ENCODE data around the gene ATP8A2. TPM values are rescaled to one million over a fixed set of nuclear protein-coding genes. Genes with fewer than 3 reads are reported as not detected.

ATP8A2 gene
- total RNA-seq, 1 donor from 2014 or later, result 39.1 TPM

DNA sequence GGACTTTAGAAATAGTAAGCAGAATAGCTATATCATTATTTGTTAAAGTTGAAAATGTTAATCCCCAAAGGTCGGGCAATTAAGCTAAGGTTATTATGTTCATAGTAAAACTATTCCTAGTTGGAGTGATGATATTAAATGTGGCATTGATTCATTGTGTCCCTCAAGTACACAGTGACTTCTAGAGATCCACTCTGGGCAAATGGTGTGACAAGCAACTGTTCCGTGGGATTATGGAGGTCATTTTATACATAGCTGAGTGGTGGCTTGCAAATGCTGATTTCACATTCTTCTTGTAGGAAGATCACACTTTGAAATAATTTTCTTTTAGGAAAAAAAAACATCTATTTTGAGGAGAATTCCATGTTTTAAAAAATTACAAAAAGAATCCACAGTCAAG lies 317.8 kb downstream of the ATP8A2 start:
- TF ChIP-seq, protein P1, sequence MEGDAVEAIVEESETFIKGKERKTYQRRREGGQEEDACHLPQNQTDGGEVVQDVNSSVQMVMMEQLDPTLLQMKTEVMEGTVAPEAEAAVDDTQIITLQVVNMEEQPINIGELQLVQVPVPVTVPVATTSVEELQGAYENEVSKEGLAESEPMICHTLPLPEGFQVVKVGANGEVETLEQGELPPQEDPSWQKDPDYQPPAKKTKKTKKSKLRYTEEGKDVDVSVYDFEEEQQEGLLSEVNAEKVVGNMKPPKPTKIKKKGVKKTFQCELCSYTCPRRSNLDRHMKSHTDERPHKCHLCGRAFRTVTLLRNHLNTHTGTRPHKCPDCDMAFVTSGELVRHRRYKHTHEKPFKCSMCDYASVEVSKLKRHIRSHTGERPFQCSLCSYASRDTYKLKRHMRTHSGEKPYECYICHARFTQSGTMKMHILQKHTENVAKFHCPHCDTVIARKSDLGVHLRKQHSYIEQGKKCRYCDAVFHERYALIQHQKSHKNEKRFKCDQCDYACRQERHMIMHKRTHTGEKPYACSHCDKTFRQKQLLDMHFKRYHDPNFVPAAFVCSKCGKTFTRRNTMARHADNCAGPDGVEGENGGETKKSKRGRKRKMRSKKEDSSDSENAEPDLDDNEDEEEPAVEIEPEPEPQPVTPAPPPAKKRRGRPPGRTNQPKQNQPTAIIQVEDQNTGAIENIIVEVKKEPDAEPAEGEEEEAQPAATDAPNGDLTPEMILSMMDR (IDR thresholded peaks at IDR 0.05; ENCODE audit: unreplicated experiment), result no peak
- Mint-ChIP-seq H3K4me1 (peaks cover 20% of the 10 kb centered on the region), H3K9me3 (peaks cover 3% of the 10 kb centered on the region), H3K27ac (no peak overlapping the region), H3K4me3 (no peak overlapping the region), H3K36me3 (peaks cover 3% of the 10 kb centered on the region), H3K27me3 (ENCODE audit: low read depth) (no peaks in the 10 kb centered on the region)
- no peak for DNase-seq (ENCODE audit: low spot score in 2 of 2, unreplicated experiment in 2 of 2)

DNA sequence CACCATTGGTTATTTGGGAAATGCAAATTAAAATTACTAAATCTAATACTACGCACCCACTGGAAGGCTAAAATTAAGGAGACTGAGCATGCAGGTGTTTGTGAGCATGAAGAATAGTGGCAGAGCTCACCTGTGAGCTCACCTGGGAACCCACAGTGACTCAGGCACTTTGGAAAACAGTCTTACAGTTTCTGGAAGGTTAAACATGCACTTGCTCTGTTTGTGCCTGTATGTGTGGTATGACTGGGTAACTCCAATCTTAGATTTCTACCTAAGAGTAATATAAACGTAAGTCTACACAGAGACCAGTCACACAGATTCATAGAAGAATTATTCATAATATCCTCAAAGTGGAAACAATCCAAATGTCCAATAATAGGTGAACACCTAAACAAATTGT lies 318.8 kb downstream of the ATP8A2 start:
- peaks cover 20% of the 10 kb centered on the region for H3K4me1 Mint-ChIP-seq
- TF ChIP-seq, protein P1 (IDR thresholded peaks at IDR 0.05; ENCODE audit: unreplicated experiment), result no peak
- peaks cover 7% of the 10 kb centered on the region for H3K9me3 Mint-ChIP-seq
- no peak overlapping the region for H3K4me3 Mint-ChIP-seq
- no peak overlapping the region for H3K27ac Mint-ChIP-seq
- H3K27me3 Mint-ChIP-seq (ENCODE audit: low read depth), result no peaks in the 10 kb centered on the region
- peaks cover 8% of the 10 kb centered on the region for H3K36me3 Mint-ChIP-seq
- DNase-seq (ENCODE audit: low spot score in 2 of 2, unreplicated experiment in 2 of 2), result no peak

DNA sequence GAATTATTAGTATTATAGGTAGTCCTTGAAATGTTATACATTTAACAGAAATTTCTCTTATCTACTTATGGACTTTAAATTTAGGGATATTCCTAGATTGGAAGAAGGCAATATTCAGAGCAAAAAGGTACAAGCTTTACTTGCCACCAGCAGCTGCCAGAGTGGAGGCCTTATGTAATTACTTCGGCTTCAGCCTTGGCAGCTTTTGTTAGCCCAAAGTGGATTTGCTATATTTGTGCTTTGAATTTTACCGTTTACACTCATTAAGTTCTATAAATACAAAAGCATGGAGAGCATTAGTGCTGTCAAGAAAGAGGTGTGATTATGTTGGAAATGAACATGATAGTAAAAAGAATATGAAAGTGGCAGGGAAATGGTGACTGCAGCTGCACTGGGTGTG lies 319.9 kb downstream of the ATP8A2 start:
- H3K27ac Mint-ChIP-seq, result no peak overlapping the region
- DNase-seq (ENCODE audit: low spot score in 2 of 2, unreplicated experiment in 2 of 2), result no peak

DNA sequence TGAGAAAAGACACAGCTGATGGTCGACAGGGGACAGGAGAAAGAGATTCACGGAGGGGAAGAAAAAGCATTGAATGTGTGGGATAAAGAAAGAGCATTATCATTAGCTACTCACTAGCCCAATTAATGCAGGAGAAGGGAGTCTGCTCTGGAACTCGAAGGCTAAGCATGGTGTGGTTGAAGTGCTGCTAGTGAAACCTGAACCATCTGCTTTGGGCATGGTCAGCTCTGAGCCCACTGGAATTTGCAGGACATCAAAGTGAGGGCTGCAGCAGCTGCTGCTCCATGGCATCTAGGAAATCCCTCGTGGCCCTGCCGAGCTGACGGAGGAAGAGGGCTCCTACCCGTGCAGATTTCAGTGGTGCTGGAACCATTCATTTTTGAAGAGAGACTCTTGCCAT lies 320.3 kb downstream of the ATP8A2 start:
- TF ChIP-seq, protein P1 (IDR thresholded peaks at IDR 0.05; ENCODE audit: unreplicated experiment), result no peak
- no peak overlapping the region for H3K4me3 Mint-ChIP-seq
- H3K27me3 Mint-ChIP-seq (ENCODE audit: low read depth), result no peaks in the 10 kb centered on the region
- H3K27ac Mint-ChIP-seq, result no peak overlapping the region
- no peak for DNase-seq (ENCODE audit: low spot score in 2 of 2, unreplicated experiment in 2 of 2)
- H3K4me1 Mint-ChIP-seq, result peaks cover 20% of the 10 kb centered on the region
- peaks cover 16% of the 10 kb centered on the region for H3K36me3 Mint-ChIP-seq
- H3K9me3 Mint-ChIP-seq, result peaks cover 10% of the 10 kb centered on the region

More for the DNA sequence above, 319.9 kb downstream of the ATP8A2 start:
- Mint-ChIP-seq H3K4me1 (peaks cover 20% of the 10 kb centered on the region), H3K27me3 (ENCODE audit: low read depth) (no peaks in the 10 kb centered on the region), H3K9me3 (peaks cover 10% of the 10 kb centered on the region), H3K36me3 (peaks cover 15% of the 10 kb centered on the region), H3K4me3 (no peak overlapping the region)
- TF ChIP-seq, protein P1 (IDR thresholded peaks at IDR 0.05; ENCODE audit: unreplicated experiment), result no peak

DNA sequence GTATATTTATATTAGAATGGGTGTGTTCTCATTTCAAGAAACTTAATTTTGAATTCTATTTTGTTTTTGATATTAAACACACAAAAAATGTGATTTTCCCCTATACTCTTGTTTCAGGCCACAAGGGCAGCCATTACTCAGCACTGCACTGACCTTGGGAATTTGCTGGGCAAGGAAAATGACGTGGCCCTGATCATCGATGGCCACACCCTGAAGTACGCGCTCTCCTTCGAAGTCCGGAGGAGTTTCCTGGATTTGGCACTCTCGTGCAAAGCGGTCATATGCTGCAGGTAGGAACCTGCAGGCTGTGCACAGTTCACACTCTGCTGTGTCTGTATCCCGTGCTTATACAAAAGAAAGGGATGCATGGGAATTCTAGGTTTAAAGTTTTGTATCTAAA lies 327.3 kb downstream of the ATP8A2 start:
- DNase-seq (ENCODE audit: low spot score in 2 of 2, unreplicated experiment in 2 of 2), result no peak
- H3K9me3 Mint-ChIP-seq, result peaks cover 18% of the 10 kb centered on the region
- H3K4me1 Mint-ChIP-seq, result no peaks in the 10 kb centered on the region
- TF ChIP-seq, protein P1 (IDR thresholded peaks at IDR 0.05; ENCODE audit: unreplicated experiment), result no peak
- no peaks in the 10 kb centered on the region for H3K27me3 Mint-ChIP-seq (ENCODE audit: low read depth)
- no peak overlapping the region for H3K4me3 Mint-ChIP-seq
- no peak overlapping the region for H3K27ac Mint-ChIP-seq
- H3K36me3 Mint-ChIP-seq, result peaks cover 29% of the 10 kb centered on the region

DNA sequence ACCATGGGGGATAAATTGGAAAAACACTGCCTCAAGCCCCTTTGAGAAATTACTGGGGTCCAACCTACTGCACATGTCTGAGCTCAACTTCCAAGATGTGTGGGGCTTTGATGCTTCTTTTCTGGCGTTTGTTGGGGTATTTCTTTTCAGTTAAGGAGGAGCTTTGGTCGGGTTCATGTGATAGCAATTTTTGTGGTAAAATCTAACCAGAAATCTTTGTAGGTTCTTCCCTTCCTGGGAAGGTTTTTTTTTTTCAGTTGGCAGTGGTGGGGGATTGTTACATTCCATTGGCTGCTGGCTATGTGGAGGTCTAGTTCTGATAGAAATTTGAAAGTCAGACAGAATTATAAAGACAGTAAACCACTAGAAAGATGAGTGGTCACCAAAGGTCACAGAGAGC lies 327.8 kb downstream of the ATP8A2 start:
- TF ChIP-seq, protein P1 (IDR thresholded peaks at IDR 0.05; ENCODE audit: unreplicated experiment), result no peak
- Mint-ChIP-seq H3K9me3 (peaks cover 18% of the 10 kb centered on the region), H3K27me3 (ENCODE audit: low read depth) (no peaks in the 10 kb centered on the region), H3K4me3 (no peak overlapping the region), H3K27ac (no peak overlapping the region), H3K36me3 (peaks cover 29% of the 10 kb centered on the region), H3K4me1 (no peaks in the 10 kb centered on the region)
- no peak for DNase-seq (ENCODE audit: low spot score in 2 of 2, unreplicated experiment in 2 of 2)

Data from mesothelial cell of epicardium (in vitro differentiated cells).